Testis (tissue), 3 donors: ENCODE results near the gene GPX6. TPM values are rescaled to one million over a fixed set of nuclear protein-coding genes. Genes with fewer than 3 reads are reported as not detected.

ENCODE experiments used
- DNase-seq: peaks from one replicate; pipeline ENCODE4 v3.0.0-alpha.2; 2019
- H3K27ac ChIP-seq, 2 donors: fragments of 200-600 bp; sonication (generic); one replicate each; pipeline ENCODE4 v1.5.1; 2019
- H3K27me3 ChIP-seq: fragments of 200-600 bp; sonication (generic); one replicate; pipeline ENCODE4 v1.5.1; 2019
- H3K36me3 ChIP-seq: fragments of 200-600 bp; sonication (generic); one replicate; pipeline ENCODE4 v1.5.1; 2017; ENCODE audit warnings: low read depth; ENCODE audit errors: missing control alignments
- H3K4me1 ChIP-seq: fragments of 200-600 bp; sonication (generic); one replicate; pipeline ENCODE4 v1.5.1; 2019
- H3K4me3 ChIP-seq, 2 donors: fragments of 200-600 bp; sonication (generic); one replicate each; pipeline ENCODE4 v1.5.1; 2017 to 2019
- H3K9me3 ChIP-seq: fragments of 200-600 bp; sonication (generic); one replicate; pipeline ENCODE4 v1.5.1; 2017
- CTCF ChIP-seq, 3 experiments: fragments of 450-650 bp in 2 of 3; fragments of 200-600 bp in 1 of 3; sonication (generic) in 1 of 3; IDR thresholded peaks; one replicate each; pipeline ENCODE4 v1.5.1; 2016 to 2019; ENCODE audit warnings: antibody characterized with exemption in 3 of 3, mild to moderate bottlenecking in 2 of 3, moderate library complexity in 1 of 3
- POLR2A ChIP-seq: fragments of 450-650 bp; IDR thresholded peaks from one replicate; pipeline ENCODE4 v1.6.1; 2017; ENCODE audit warnings: antibody characterized with exemption, mild to moderate bottlenecking, moderate library complexity
- WGBS, 2 donors: methylation state at CpG; one replicate each; pipeline ENCODE4 v1.1.5; 2018; 5-methylcytosine and 5-hydroxymethylcytosine counted together
- intact Hi-C: fragments of 100-400 bp; cut with DNase I; formaldehyde crosslinking; loops from one replicate; pipeline ENCODE4 v1.15.1; 2023; ENCODE audit warnings: low total_unique reads
- polyA plus RNA-seq: library from polyadenylated mRNA; stranded (reverse); fragments of 350-450 nt; fragmentation: Illumina TruSeq; extraction: RNeasy Lipid Tissue Mini Kit (QIAGEN cat#74804); gene quantifications from one replicate; pipeline ENCODE4 v1.2.3, GENCODE V29; 2014; ENCODE audit warnings: low read depth, low replicate concordance; ENCODE audit not compliant: insufficient read depth
- total RNA-seq, 2 donors: library from RNA; depleted of rRNA; stranded (reverse); fragments of >200 nt; gene quantifications; one replicate each; pipeline ENCODE4 v1.2.3, GENCODE V29; 2016

The GPX6 gene
- total and polyA plus RNA-seq, 3 donors from 2014 or later, result 0.19 to 0.87 (median 0.54) TPM

GRCh38 chr6:28543651-28544610 lies 28.3 kb upstream of the GPX6 start:
- Histone ChIP-seq H3K36me3 (no peaks in the 10 kb centered on the region), H3K9me3 (no peaks in the 10 kb centered on the region), H3K27ac (peak overlapping the region; percentile 1 to 33), H3K4me1 (no peaks in the 10 kb centered on the region), H3K4me3 (peak overlapping the region; percentile 6 to 50), H3K27me3 (no peaks in the 10 kb centered on the region)
- no peak for TF ChIP-seq POLR2A
- no peak for TF ChIP-seq CTCF (IDR thresholded peaks at IDR 0.05)
- WGBS, 2 donors, result 10% methylated on average over 31 of the region's 31 CpGs
- peak; percentile 63 for DNase-seq
- intact Hi-C loops, result no loop called here

- no peaks in the 10 kb centered on the region for H3K27me3 ChIP-seq
- WGBS, 2 donors, result 1 to 2% methylated on average over 30 of the region's 30 CpGs
- peak; percentile 86 for DNase-seq
- peak overlapping the region in 1 of 2 donors; percentile 25 for H3K27ac ChIP-seq
- no peaks in the 10 kb centered on the region for H3K36me3 ChIP-seq
- intact Hi-C loops, result no loop called here
- H3K9me3 ChIP-seq, result no peaks in the 10 kb centered on the region
- H3K4me1 ChIP-seq, result no peaks in the 10 kb centered on the region
- TF ChIP-seq POLR2A (no peak), CTCF (IDR thresholded peaks at IDR 0.05) (peak in 2 of 3 experiments; percentile 36 to 44)
- H3K4me3 ChIP-seq, result peak overlapping the region; percentile 16 to 50
These were observed 27.1 kb upstream of the GPX6 start for GRCh38 chr6:28542440-28543296.

- no peak overlapping the region for H3K27ac ChIP-seq
- DNase-seq, result no peak
- TF ChIP-seq POLR2A, result no peak
- no peak for TF ChIP-seq CTCF (IDR thresholded peaks at IDR 0.05)
- peak overlapping the region; percentile 16 to 50 for H3K4me3 ChIP-seq
- WGBS, 2 donors, result 36 to 40% methylated on average over 7 of the region's 7 CpGs
- no peaks in the 10 kb centered on the region for H3K9me3 ChIP-seq
- intact Hi-C loops, result no loop called here
- H3K27me3 ChIP-seq, result no peaks in the 10 kb centered on the region
- no peaks in the 10 kb centered on the region for H3K4me1 ChIP-seq
- H3K36me3 ChIP-seq, result no peaks in the 10 kb centered on the region
These were observed 26.4 kb upstream of the GPX6 start for GRCh38 chr6:28541996-28542395.

- Histone ChIP-seq H3K27me3 (no peaks in the 10 kb centered on the region), H3K4me1 (no peaks in the 10 kb centered on the region), H3K36me3 (no peaks in the 10 kb centered on the region), H3K9me3 (no peaks in the 10 kb centered on the region), H3K4me3 (peak overlapping the region; percentile 7 to 11), H3K27ac (no peak overlapping the region)
- TF ChIP-seq CTCF (IDR thresholded peaks at IDR 0.05) (no peak), POLR2A (no peak)
- DNase-seq, result peak; percentile 37
- 24 to 29% methylated on average over 22 of the region's 22 CpGs for WGBS, 2 donors
- intact Hi-C loops, result no loop called here
These were observed 22.0 kb upstream of the GPX6 start for GRCh38 chr6:28537509-28538140.
